Mammary epithelial cell (primary cell): ENCODE results near the gene TEKT5.

ENCODE experiments used
- CTCF ChIP-seq, 2 donors: IDR thresholded peaks in 1 of 2; conservative IDR thresholded peaks in 1 of 2; 2 replicates each; pipeline ENCODE4 v1.5.1; 2011 to 2012; ENCODE audit warnings: inconsistent platforms in 2 of 2, low read length in 2 of 2, mild to moderate bottlenecking in 2 of 2, control low read depth in 1 of 2, low read depth in 1 of 2; ENCODE audit not compliant: insufficient read depth in 1 of 2; ENCODE audit errors: extremely low read depth in 1 of 2
- EZH2 ChIP-seq: IDR thresholded peaks from 2 replicates; pipeline ENCODE4 v1.6.1; 2012; ENCODE audit warnings: low read length, inconsistent platforms, borderline replicate concordance

- TF ChIP-seq CTCF (conservative IDR thresholded peaks at IDR 0.05 in 1 of 2, IDR thresholded peaks at IDR 0.05 in 1 of 2; ENCODE audit: extremely low read depth in 1 of 2, insufficient read depth in 1 of 2, low read depth in 1 of 2, low read length in 2 of 2) (no peak), EZH2 (no peak)
Measured at GRCh38 chr16:10681310-10682308, 13.1 kb downstream of the TEKT5 start.
